KMS-11 (cell line): ENCODE measurements around the gene ZFAND2A.

Experiments
- H2AFZ ChIP-seq: fragments of 200-600 bp; sonication (generic); 2 replicates; pipeline ENCODE4 v1.6.1; 2016; ENCODE audit warnings: antibody characterized with exemption, mixed run types, low read depth
- H3K27ac ChIP-seq: fragments of 200-600 bp; sonication (generic); 2 replicates; pipeline ENCODE4 v1.6.1; 2016; ENCODE audit warnings: mild to moderate bottlenecking, mixed run types
- H3K27me3 ChIP-seq: fragments of 200-600 bp; sonication (generic); 2 replicates; pipeline ENCODE4 v1.6.1; 2017; ENCODE audit warnings: mild to moderate bottlenecking, low read depth, mixed run types, moderate library complexity; ENCODE audit not compliant: insufficient read depth
- H3K36me3 ChIP-seq: fragments of 200-600 bp; sonication (generic); 2 replicates; pipeline ENCODE4 v1.6.1; 2017; ENCODE audit warnings: mild to moderate bottlenecking, mixed run types; ENCODE audit not compliant: insufficient read depth
- H3K4me1 ChIP-seq: fragments of 200-600 bp; sonication (generic); 2 replicates; pipeline ENCODE4 v1.6.1; 2016; ENCODE audit warnings: mild to moderate bottlenecking, low read depth, mixed run types; ENCODE audit not compliant: poor library complexity, severe bottlenecking
- H3K4me2 ChIP-seq: fragments of 200-600 bp; sonication (generic); 2 replicates; pipeline ENCODE4 v1.7.0; 2016; ENCODE audit warnings: mild to moderate bottlenecking, mixed run types
- H3K4me3 ChIP-seq: fragments of 200-600 bp; sonication (generic); IDR thresholded peaks from 2 replicates; pipeline ENCODE4 v1.6.1; 2017; ENCODE audit warnings: low read depth, low read length, mixed read lengths; ENCODE audit not compliant: insufficient read depth
- H3K79me2 ChIP-seq: fragments of 200-600 bp; sonication (generic); 2 replicates; pipeline ENCODE4 v1.6.1; 2016; ENCODE audit warnings: low read depth, mixed run types; ENCODE audit not compliant: insufficient read depth
- H3K9ac ChIP-seq: fragments of 200-600 bp; sonication (generic); 2 replicates; pipeline ENCODE4 v1.6.1; 2016; ENCODE audit warnings: mild to moderate bottlenecking, mixed run types
- H4K20me1 ChIP-seq: fragments of 200-600 bp; sonication (generic); 2 replicates; pipeline ENCODE4 v1.6.1; 2016; ENCODE audit warnings: mild to moderate bottlenecking, mixed run types; ENCODE audit not compliant: insufficient read depth
- TF ChIP-seq, protein P1 (sequence below): fragments of 200-600 bp; sonication (generic); conservative IDR thresholded peaks from 2 replicates; pipeline ENCODE4 v1.6.1; 2017; ENCODE audit warnings: low read depth, mild to moderate bottlenecking, antibody characterized with exemption, low read length, moderate library complexity, mixed read lengths

Gene ZFAND2A

DNA sequence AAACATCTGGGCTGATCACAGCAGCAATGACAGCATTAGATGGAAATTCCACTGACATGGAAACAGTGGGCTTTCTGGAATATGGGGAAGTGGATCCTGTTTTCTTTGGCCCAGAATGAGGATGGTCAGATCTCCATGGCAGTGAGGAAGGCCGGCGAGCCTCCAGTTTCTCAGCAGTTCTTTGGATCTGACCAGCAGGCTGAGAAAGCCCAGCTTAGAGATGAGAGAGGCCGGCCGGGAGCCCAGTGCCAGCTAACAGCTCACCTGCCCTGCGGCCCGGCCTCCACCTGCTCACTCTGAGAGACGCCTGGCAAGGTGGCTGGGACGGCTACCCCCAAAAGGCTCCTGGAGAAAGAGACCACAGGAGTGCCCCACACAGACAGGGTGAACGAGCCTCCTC lies 47.9 kb downstream of the ZFAND2A start:
- Histone ChIP-seq H4K20me1 (no peaks in the 10 kb centered on the region), H3K4me2 (no peak overlapping the region), H3K4me1 (no peaks in the 10 kb centered on the region)

GRCh38 chr7:1111156-1111555 lies 48.8 kb downstream of the ZFAND2A start:
- H4K20me1 ChIP-seq: no peaks in the 10 kb centered on the region
- no peak overlapping the region for H2AFZ ChIP-seq
- no peaks in the 10 kb centered on the region for H3K36me3 ChIP-seq
- TF ChIP-seq, protein P1, sequence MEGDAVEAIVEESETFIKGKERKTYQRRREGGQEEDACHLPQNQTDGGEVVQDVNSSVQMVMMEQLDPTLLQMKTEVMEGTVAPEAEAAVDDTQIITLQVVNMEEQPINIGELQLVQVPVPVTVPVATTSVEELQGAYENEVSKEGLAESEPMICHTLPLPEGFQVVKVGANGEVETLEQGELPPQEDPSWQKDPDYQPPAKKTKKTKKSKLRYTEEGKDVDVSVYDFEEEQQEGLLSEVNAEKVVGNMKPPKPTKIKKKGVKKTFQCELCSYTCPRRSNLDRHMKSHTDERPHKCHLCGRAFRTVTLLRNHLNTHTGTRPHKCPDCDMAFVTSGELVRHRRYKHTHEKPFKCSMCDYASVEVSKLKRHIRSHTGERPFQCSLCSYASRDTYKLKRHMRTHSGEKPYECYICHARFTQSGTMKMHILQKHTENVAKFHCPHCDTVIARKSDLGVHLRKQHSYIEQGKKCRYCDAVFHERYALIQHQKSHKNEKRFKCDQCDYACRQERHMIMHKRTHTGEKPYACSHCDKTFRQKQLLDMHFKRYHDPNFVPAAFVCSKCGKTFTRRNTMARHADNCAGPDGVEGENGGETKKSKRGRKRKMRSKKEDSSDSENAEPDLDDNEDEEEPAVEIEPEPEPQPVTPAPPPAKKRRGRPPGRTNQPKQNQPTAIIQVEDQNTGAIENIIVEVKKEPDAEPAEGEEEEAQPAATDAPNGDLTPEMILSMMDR: no peak
- no peaks in the 10 kb centered on the region for H3K4me1 ChIP-seq
- H3K27ac ChIP-seq: no peak overlapping the region
- H3K4me2 ChIP-seq: no peak overlapping the region
- H3K4me3 ChIP-seq: no peak overlapping the region
- H3K9ac ChIP-seq: no peak overlapping the region
- no peaks in the 10 kb centered on the region for H3K27me3 ChIP-seq
- no peaks in the 10 kb centered on the region for H3K79me2 ChIP-seq

More for the DNA sequence above, 47.9 kb downstream of the ZFAND2A start:
- Histone ChIP-seq H3K79me2 (no peaks in the 10 kb centered on the region), H3K27me3 (no peaks in the 10 kb centered on the region), H3K27ac (no peak overlapping the region), H3K4me3 (no peak overlapping the region), H3K36me3 (no peaks in the 10 kb centered on the region), H2AFZ (no peak overlapping the region), H3K9ac (no peak overlapping the region)
- TF ChIP-seq, protein P1: no peak

DNA sequence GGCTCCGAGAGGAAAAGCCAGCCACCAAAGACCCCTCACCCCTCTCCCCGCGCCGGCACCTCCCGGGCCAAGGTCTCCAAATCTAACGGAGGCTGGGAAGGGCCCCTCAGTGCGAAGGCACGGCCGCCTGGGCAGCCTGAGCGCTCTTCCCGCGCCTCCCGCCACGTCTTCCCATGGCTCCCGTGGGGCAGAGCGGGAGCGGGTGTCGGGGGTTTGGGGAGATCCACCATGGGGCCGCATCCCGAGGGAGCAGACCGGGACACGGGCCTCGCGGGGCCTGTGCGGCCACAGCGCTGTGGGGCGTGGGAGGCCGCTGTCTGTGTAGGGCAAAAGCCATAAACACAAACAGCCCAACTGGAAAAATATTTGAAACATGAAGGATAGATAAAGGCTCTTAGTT lies 49.6 kb downstream of the ZFAND2A start:
- Histone ChIP-seq H3K36me3 (no peaks in the 10 kb centered on the region), H2AFZ (no peak overlapping the region), H3K4me1 (no peaks in the 10 kb centered on the region), H3K27ac (no peak overlapping the region), H3K4me2 (no peak overlapping the region), H3K9ac (no peak overlapping the region), H3K79me2 (no peaks in the 10 kb centered on the region), H3K27me3 (no peaks in the 10 kb centered on the region), H3K4me3 (no peak overlapping the region), H4K20me1 (no peaks in the 10 kb centered on the region)
- TF ChIP-seq, protein P1: no peak

GRCh38 chr7:1109581-1110310 lies 50.2 kb downstream of the ZFAND2A start:
- H4K20me1 ChIP-seq: no peaks in the 10 kb centered on the region
- H3K79me2 ChIP-seq: no peaks in the 10 kb centered on the region
- H3K36me3 ChIP-seq: no peaks in the 10 kb centered on the region
- H3K27ac ChIP-seq: no peak overlapping the region
- H3K4me2 ChIP-seq: no peak overlapping the region
- H3K9ac ChIP-seq: no peak overlapping the region
- no peaks in the 10 kb centered on the region for H3K27me3 ChIP-seq
- TF ChIP-seq, protein P1: no peak
- no peaks in the 10 kb centered on the region for H3K4me1 ChIP-seq
- no peak overlapping the region for H2AFZ ChIP-seq
- H3K4me3 ChIP-seq: no peak overlapping the region
